ENCODE data around the gene ZNF638.
"Not testable (repeated sequence)": the region's sequence is repeated elsewhere in the genome, so short reads cannot be mapped to it uniquely, and the experiment has no call there.

ZNF638 gene

DNA sequence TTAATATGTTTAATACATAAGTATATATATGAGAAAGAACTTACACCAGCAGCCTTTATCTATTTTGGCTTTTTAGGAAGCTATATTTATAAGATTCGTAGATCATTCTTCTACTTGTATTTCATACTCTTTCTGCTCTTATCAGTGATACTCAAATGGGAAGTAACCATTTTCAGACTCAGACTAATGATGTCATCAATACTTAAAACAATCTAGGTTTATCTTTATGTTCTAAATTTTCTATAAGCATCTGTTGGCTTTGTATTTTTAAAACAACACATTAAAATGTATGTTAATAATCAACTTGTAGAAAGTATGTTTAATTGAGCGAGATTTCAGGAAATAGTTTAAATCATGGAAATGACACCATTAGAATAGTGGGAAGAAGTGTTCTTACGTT, 70.8 kb downstream of the ZNF638 start:
- no peak for DNase-seq

DNA sequence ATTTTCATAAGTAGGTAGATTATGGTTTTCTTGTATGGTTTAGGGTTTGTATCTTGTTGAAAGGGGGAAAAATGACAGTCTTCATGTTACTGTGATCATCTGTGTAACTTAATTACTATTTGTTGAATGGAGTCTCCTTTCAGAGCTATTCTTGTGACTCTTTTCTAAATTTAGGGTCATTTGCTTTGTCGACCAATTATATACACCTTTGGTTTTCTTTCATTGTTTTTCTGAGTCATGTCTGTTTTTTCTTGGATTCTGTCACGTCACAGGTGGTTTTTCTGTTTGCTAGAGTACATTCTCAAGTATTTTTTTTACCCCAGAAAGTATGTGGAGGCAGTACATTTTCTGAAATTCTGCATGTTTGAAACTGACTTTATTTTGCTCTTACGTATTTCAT, 78.0 kb downstream of the ZNF638 start:
- no peak for DNase-seq

- no peak for DNase-seq
Observed at GRCh38 chr2:71410696-71411095, 79.1 kb downstream of the ZNF638 start.

- DNase-seq = not testable (repeated sequence)
Observed at GRCh38 chr2:71416866-71417265, 85.3 kb downstream of the ZNF638 start.

GRCh38 chr2:71417300-71418202, 86.0 kb downstream of the ZNF638 start:
- no peak for DNase-seq

GRCh38 chr2:71419145-71419544, 87.6 kb downstream of the ZNF638 start:
- DNase-seq = no peak

DNA sequence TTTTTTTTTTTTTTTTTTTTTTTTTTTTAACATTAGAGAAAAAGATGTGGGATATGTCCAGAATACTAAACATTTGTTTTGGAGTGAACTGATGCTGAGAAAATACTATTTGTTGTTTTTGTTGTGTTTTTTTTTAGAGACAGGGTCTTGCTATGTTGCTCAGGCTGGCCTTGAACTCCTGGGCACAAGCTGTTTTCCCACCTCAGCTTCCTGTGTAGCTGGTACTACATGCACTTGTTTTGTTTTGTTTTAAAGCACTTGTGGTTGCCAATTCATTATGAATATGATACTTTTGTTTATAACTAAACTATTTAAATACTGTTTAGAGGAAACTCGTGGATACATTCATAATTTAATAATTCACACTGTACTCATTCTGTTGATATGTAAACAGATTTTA, 88.4 kb downstream of the ZNF638 start:
- DNase-seq = no peak

- no peak for DNase-seq
Observed at GRCh38 chr2:71422786-71423185, 91.2 kb downstream of the ZNF638 start.

DNA sequence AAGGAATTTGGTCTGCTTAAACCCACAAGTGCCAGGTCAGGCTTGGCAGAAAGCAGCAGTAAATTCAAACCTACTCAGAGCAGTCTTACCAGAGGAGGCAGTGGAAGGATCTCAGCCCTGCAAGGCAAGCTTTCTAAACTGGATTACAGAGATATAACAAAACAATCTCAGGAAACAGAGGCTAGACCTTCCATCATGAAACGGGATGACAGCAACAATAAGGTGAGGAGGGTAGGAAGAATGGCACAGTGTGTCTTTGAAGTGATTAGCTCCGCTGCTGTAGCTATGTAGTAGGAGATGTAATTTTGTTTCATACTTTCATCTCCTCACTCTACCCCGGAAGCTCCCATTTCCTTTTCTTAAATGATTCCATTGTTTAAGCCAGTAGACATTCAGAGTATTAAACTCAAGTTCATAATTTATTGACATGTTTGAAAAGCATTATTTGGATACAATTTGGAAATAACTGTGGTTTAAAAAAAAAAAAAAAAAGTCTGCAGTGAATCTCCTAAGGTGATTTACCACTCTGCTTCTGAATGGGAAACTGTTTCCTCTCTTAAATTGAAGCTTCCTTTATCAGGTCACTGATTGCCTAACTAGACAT, 92.3 kb downstream of the ZNF638 start:
- DNase-seq = peak in 2 of 14 donors; percentile 6

- DNase-seq = no peak
Observed at GRCh38 chr2:71426721-71427120, 95.1 kb downstream of the ZNF638 start.

DNA sequence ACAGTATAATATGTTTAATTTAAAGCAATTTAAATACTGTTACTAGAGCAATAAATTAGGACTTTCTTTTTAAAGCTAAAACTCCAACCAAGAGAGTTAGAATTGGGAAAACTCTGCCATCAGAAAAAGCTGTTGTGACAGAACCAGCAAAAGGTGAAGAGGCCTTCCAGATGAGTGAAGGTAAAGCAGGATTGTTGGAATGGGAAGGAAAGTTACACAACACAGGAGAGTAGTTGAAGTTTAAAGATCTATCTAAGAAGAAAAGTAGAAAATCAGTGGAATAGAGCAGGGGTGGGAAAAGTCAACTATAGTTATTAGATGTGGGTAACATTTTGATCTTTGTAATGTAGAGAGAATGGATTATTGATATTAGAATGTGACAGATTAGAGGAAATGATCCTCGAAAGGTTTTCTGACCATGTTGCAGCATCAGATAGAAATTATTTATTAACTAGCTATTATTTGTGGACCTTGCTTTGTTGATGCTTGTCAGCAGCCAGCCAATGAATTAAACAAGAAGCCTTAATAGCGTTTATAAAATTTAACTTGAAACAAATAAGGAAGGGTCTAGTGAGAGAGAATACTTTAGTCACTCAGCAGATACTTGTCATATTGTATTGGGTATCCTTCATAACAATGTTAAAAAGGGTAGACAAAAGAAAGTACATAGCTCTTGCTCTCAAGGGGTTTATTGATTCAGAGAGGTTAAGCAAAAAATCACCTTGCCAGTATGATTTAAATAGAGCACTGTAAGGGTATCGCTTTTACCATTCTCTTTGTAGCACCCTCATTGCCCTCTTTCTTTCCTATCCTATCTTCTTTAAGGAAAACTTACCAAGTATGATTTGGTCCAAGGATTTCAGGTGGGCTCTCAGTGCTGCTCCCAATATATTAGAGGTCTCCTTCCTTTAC, 97.1 kb downstream of the ZNF638 start:
- DNase-seq = no peak

- not testable (repeated sequence) for DNase-seq
Observed at GRCh38 chr2:71445142-71445541, 113.6 kb downstream of the ZNF638 start.

GRCh38 chr2:71446505-71446904, 114.9 kb downstream of the ZNF638 start:
- no peak for DNase-seq

DNA sequence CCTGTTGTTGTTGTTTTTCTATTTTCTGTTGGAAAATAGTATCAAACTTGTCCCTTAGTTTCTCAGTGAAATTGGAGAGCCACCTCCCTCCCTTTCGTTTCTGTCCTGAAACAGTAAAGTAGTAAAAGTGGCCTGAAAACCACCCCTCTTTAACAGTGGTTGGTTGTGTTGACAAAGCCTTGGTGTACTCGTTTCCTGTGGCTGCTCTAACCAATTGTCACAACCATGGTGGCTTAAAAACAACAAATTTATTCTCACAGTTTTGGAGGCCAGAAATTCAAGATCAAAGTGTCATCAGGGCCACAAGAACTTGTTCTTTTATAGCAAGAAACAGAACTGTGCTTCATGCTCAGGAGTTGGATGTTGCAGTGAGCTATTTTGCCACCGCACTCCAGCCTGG, 117.8 kb downstream of the ZNF638 start:
- DNase-seq = no peak

DNA sequence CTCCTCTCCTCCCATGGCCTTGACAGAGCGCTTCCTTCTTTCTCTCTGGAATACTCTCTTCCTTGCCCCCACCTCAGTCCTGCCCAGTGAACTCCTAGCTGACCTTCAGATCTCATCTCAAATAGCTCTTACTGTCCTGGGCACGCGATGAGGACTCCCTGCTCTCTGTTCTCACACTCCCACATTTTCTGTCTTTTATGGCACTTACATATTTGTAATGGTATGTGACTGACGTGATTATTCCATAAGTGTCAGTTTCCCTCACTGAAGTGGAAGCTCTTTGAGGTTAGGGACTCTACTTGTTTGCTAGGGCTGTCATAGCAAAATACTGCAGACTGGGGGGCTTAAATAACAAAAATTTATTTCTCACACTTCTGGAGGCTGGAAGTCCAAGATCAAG, 120.1 kb downstream of the ZNF638 start:
- DNase-seq = no peak

- DNase-seq = no peak
Observed at GRCh38 chr2:71452565-71452964, 121.0 kb downstream of the ZNF638 start.

DNA sequence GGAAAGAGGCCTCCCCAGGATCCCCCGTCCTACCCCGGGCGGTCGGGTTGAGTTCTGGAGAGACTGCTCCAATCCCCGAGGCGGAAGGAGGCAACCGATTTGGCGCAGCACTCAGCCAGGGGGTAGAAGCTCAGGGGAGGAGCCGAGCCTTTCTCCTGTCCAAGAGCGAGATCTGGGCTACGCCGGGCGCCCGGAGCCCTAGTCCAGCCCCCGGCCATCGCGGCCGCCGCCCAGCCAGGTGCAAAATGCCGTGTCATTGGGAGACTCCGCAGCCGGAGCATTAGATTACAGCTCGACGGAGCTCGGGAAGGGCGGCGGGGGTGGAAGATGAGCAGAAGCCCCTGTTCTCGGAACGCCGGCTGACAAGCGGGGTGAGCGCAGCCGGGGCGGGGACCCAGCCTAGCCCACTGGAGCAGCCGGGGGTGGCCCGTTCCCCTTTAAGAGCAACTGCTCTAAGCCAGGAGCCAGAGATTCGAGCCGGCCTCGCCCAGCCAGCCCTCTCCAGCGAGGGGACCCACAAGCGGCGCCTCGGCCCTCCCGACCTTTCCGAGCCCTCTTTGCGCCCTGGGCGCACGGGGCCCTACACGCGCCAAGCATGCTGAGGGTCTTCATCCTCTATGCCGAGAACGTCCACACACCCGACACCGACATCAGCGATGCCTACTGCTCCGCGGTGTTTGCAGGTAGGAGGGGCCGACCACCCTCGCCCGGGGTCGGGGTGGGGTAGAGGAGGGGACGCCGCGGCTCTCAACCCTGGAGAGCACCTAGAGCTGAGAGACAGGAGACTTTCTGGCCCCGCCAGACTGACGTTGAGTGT, 122.0 kb downstream of the ZNF638 start, which contains the start of gene DYSF:
Gene DYSF (plus strand): TSS at position 158 of the 817 bp plus-strand sequence.
- peak in 1 of 14 donors; percentile 17 for DNase-seq

GRCh38 chr2:71454221-71455010, 122.8 kb downstream of the ZNF638 start:
- DNase-seq = peak in 1 of 14 donors; percentile 35

DNA sequence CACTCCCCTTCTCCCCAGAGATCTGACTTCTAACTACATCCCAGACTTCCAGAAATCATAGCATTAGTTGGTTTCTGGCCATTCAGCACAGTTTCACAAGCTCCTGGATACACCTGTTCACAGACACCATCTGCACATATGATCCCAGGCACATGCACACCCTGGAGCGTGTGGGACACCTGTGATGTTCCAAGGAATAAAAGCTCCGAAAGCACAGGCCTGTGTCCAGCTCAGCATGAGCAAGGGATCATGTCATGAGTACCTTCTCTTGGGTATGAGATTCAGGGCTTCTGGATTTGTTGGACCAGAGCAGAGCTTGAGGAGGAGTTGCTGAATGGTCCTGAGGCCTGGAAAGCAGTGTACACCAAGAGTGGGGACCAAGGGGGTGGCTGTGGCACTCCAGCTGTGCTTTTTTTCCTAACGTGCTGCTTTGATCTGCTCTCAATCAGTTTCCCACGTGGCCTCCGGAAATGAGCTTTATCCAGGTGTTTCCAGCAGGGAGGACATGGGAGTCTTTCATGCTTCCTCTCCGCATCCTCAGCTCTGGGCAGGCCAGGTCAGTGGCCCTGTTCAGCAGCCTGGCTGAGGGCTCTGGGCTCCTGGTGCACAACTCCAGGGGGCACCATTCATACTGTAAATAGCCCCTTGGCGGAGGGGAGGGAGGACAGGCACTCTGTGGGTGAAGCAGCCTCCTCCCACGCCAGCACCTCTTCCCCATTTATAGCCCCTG, 123.6 kb downstream of the ZNF638 start:
- no peak for DNase-seq

All from C1 segment of cervical spinal cord (tissue), 14 donors.